Neutrophil (primary cell): ENCODE data around the gene LRMDA.

Experiments used
- H3K27ac ChIP-seq: fragments of 200-600 bp; sonication (generic); 2 replicates; pipeline ENCODE4 v1.5.1; 2016; ENCODE audit warnings: mild to moderate bottlenecking, moderate library complexity
- H3K27me3 ChIP-seq: fragments of 200-600 bp; sonication (generic); 2 replicates; pipeline ENCODE4 v1.6.0; 2016; ENCODE audit warnings: mild to moderate bottlenecking
- H3K36me3 ChIP-seq: fragments of 200-600 bp; sonication (generic); 2 replicates; pipeline ENCODE4 v1.5.1; 2017
- H3K4me1 ChIP-seq, 2 experiments: fragments of 200-600 bp in 1 of 2; sonication (generic) in 1 of 2; 1 replicate in 1 of 2; 2 replicates in 1 of 2; pipeline versions ENCODE4 v1.5.1 to v1.6.1; 2013 to 2016; ENCODE audit warnings: low read depth in 1 of 2, low read length in 1 of 2, mild to moderate bottlenecking in 1 of 2, moderate library complexity in 1 of 2; ENCODE audit not compliant: control insufficient read depth in 1 of 2, insufficient read depth in 1 of 2
- H3K4me3 ChIP-seq, 2 experiments: fragments of 200-600 bp in 1 of 2; sonication (generic) in 1 of 2; 1 replicate in 1 of 2; 2 replicates in 1 of 2; pipeline ENCODE4 v1.5.1; 2013 to 2016; ENCODE audit warnings: low read depth in 1 of 2, low read length in 1 of 2, mild to moderate bottlenecking in 1 of 2, moderate library complexity in 1 of 2
- H3K9me3 ChIP-seq: fragments of 200-600 bp; sonication (generic); 2 replicates; pipeline ENCODE4 v1.5.1; 2016
- TF ChIP-seq, protein P1 (sequence below): fragments of 200-600 bp; sonication (generic); IDR thresholded peaks from 2 replicates; pipeline ENCODE4 v1.5.1; 2016; ENCODE audit warnings: antibody characterized with exemption

Gene LRMDA

DNA sequence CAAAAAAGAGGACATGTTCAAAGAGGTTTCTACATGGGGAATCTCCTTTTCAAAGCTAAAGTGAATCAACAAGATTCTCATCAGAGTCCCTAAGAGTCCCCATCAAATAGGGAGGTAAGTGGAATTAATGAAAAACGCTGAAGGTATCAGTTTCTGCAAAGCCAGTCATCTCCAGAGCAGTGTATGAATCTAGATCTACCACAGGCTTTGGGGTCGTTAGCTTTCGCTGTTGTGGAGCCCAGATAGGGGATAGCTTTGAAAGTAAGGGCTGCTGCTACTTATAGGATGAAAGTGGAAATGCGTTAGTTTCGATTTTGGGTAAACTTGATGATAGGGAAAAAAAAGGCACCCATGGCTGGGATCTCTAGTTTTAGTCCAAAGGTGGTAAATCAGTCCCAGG, 748.4 kb downstream of the LRMDA start:
- Histone ChIP-seq H3K36me3 (no peaks in the 10 kb centered on the region), H3K27ac (no peak overlapping the region), H3K27me3 (no peaks in the 10 kb centered on the region), H3K4me1 (no peaks in the 10 kb centered on the region), H3K4me3 (no peak overlapping the region), H3K9me3 (no peaks in the 10 kb centered on the region)
- TF ChIP-seq, protein P1, sequence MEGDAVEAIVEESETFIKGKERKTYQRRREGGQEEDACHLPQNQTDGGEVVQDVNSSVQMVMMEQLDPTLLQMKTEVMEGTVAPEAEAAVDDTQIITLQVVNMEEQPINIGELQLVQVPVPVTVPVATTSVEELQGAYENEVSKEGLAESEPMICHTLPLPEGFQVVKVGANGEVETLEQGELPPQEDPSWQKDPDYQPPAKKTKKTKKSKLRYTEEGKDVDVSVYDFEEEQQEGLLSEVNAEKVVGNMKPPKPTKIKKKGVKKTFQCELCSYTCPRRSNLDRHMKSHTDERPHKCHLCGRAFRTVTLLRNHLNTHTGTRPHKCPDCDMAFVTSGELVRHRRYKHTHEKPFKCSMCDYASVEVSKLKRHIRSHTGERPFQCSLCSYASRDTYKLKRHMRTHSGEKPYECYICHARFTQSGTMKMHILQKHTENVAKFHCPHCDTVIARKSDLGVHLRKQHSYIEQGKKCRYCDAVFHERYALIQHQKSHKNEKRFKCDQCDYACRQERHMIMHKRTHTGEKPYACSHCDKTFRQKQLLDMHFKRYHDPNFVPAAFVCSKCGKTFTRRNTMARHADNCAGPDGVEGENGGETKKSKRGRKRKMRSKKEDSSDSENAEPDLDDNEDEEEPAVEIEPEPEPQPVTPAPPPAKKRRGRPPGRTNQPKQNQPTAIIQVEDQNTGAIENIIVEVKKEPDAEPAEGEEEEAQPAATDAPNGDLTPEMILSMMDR: no peak

DNA sequence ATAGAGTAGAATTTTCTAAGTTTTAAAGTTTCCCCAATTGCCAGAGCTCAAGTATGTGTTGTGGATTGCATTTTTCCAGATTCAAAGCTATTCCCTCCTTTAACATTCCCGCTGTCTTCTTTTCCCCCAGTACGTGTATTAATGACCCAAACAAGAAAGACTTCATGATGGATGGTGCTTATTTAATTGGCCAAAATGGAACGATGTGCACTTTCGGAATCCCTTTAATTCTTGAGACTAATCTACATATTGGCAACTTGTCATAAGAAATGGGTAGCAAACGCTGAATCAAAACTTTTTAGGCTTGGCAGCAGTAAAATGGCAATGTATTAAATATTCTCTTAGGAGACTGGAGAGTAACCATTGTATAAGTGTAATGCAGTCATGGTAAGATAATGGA, 753.2 kb downstream of the LRMDA start:
- H3K27me3 ChIP-seq: no peaks in the 10 kb centered on the region
- H3K4me3 ChIP-seq: no peak overlapping the region
- no peaks in the 10 kb centered on the region for H3K36me3 ChIP-seq
- TF ChIP-seq, protein P1: no peak
- H3K27ac ChIP-seq: no peak overlapping the region
- H3K9me3 ChIP-seq: no peaks in the 10 kb centered on the region
- no peaks in the 10 kb centered on the region for H3K4me1 ChIP-seq

DNA sequence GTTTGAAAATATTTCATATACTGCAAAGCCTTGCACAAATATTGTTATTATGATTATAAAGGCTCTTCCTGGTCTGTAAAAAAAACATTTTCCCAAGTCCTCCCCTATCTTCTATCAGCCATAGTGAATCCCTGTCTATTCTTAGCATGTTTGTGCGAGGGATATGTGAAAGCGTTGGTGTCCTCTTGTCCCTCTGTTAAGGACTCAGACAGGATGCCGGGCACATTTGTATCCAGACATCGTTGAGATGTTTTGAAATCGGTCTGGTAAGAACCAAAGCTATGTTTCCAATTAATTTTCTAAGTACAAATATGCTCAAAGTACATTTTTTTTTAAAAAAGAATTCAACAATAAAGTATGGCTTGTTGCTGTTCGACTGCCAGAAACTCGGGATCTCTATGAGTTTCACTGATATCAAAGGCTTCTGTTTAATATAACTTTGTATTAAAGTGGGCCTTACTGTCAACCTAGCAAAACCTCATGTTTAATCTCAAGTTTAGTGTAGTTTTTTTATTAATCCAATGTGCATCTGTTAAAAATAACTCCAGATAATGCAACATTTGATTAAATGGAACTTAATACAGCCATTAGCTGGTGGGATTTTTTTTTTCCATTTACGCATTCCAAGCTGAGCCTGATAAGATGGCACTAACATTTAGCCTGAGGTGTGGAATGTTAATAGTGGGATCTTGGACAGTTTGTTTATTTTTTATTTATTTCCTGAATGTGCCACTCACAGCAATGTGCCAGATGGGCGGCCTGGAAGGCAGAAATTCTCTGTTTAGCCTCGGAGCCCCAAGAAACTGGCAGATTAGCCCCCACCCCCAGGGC, 754.3 kb downstream of the LRMDA start:
- no peaks in the 10 kb centered on the region for H3K36me3 ChIP-seq

DNA sequence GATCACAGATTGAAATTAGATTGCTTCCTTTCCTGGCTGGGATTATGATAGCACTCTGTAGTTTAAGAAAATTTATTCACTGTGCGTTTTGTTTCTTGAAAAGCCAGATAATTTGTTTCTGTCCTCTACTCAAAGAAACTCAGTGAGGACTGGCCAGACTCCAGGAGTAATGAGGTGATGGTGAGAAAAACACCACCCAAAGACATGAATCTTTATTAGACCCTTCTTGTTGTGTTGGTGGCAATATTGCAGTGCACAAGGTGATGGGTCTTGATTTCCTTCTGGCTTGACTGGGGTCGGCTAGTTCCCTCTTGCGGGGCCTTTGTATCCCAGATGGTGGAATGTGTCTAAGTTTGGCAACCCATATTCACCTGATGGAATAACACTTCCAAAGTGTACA, 756.8 kb downstream of the LRMDA start:
- no peaks in the 10 kb centered on the region for H3K27me3 ChIP-seq
- TF ChIP-seq, protein P1: no peak
- no peaks in the 10 kb centered on the region for H3K9me3 ChIP-seq
- H3K36me3 ChIP-seq: no peaks in the 10 kb centered on the region
- H3K27ac ChIP-seq: no peak overlapping the region
- H3K4me3 ChIP-seq: no peak overlapping the region
- H3K4me1 ChIP-seq: no peaks in the 10 kb centered on the region

More for the DNA sequence above, 754.3 kb downstream of the LRMDA start:
- no peaks in the 10 kb centered on the region for H3K27me3 ChIP-seq
- TF ChIP-seq, protein P1: no peak
- no peak overlapping the region for H3K4me3 ChIP-seq
- H3K4me1 ChIP-seq: no peaks in the 10 kb centered on the region
- H3K27ac ChIP-seq: no peak overlapping the region
- no peaks in the 10 kb centered on the region for H3K9me3 ChIP-seq

DNA sequence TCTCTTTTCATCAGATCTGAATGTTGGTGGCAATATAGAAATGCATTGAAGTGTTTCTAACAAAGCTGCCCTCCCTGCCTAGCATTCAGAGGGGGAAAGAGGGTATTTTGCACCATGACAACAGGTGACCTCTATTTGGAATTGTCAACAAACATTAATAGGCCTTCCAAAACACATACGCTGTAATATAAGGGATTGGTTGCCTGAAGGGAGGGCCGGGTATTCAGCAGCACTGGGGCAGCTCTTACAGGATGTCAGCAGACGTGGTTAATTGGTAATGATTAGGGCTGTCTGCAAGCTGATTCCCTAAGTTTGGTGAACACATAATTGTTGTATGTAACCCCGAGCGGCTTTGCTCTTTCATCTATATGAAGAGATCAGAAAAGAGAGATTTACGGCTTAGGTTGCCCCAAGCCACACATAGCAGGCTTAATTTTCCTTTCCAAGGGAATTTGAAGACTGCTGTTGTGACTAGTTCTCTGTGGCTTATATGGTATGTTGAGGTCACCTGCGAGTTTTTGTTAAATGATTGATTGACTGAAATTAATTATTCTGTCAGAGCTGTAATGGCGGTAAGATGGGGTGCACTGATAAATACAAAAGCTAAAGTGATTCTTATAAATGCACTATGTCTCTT, 759.3 kb downstream of the LRMDA start:
- TF ChIP-seq, protein P1: no peak

More for the DNA sequence above, 759.3 kb downstream of the LRMDA start:
- H3K27ac ChIP-seq: no peak overlapping the region
- peaks cover 0 to 1% of the 10 kb centered on the region in 2 experiments for H3K4me1 ChIP-seq
- H3K9me3 ChIP-seq: no peaks in the 10 kb centered on the region
- H3K4me3 ChIP-seq: no peak overlapping the region
- H3K27me3 ChIP-seq: no peaks in the 10 kb centered on the region
- H3K36me3 ChIP-seq: no peaks in the 10 kb centered on the region
